Keratinocyte (primary cell): Measurements from ENCODE around the gene CTTNBP2. TPM values are rescaled to one million over a fixed set of nuclear protein-coding genes. Genes with fewer than 3 reads are reported as not detected.

Source experiments
- DNase-seq: peaks from one replicate; pipeline ENCODE4 v3.0.0-alpha.2; 2011; ENCODE audit warnings: low read depth, missing footprints, low spot score
- FAIRE-seq: peaks from 2 replicates; lab custom pipeline; 2011; peaks lifted over from hg19 to GRCh38; lab: Jason Lieb, UNC
- H2AFZ ChIP-seq: 2 replicates; pipeline ENCODE4 v1.6.0; 2012; ENCODE audit warnings: low read length, control low read depth, inconsistent platforms; ENCODE audit not compliant: control insufficient read depth
- H3K27ac ChIP-seq: 2 replicates; pipeline ENCODE4 v1.5.1; 2011; ENCODE audit warnings: low read length; ENCODE audit not compliant: control insufficient read depth, insufficient read depth
- H3K27me3 ChIP-seq: 3 replicates; pipeline ENCODE4 v1.6.0; 2011; ENCODE audit warnings: low read length; ENCODE audit not compliant: control insufficient read depth, insufficient read depth; ENCODE audit errors: extremely low read depth
- H3K36me3 ChIP-seq, 2 experiments: 2 replicates in 1 of 2; 3 replicates in 1 of 2; pipeline ENCODE4 v1.5.1; 2011; ENCODE audit warnings: low read length in 2 of 2, mild to moderate bottlenecking in 1 of 2; ENCODE audit not compliant: control insufficient read depth in 2 of 2, insufficient read depth in 2 of 2; ENCODE audit errors: extremely low read depth in 1 of 2
- H3K4me1 ChIP-seq: 3 replicates; pipeline ENCODE4 v1.5.1; 2011; ENCODE audit warnings: low read length; ENCODE audit not compliant: control insufficient read depth, insufficient read depth; ENCODE audit errors: extremely low read depth
- H3K4me2 ChIP-seq: 3 replicates; pipeline ENCODE4 v1.6.0; 2011; ENCODE audit warnings: low read depth, low read length; ENCODE audit not compliant: control insufficient read depth, insufficient read depth; ENCODE audit errors: extremely low read depth
- H3K4me3 ChIP-seq, 3 experiments: fragments of 200-600 bp in 1 of 3; sonication (generic) in 1 of 3; 2 replicates in 2 of 3; 3 replicates in 1 of 3; pipeline ENCODE4 v1.5.1; 2011 to 2016; ENCODE audit warnings: low read length in 3 of 3, mild to moderate bottlenecking in 3 of 3, control low read depth in 2 of 3, inconsistent platforms in 1 of 3, low read depth in 1 of 3, mixed read lengths in 1 of 3, mixed run types in 1 of 3, moderate library complexity in 1 of 3; ENCODE audit not compliant: control insufficient read depth in 2 of 3, insufficient read depth in 2 of 3; ENCODE audit errors: extremely low read depth in 1 of 3
- H3K79me2 ChIP-seq: 2 replicates; pipeline ENCODE4 v1.6.0; 2012; ENCODE audit warnings: low read length; ENCODE audit not compliant: control insufficient read depth, insufficient read depth
- H3K9ac ChIP-seq: 3 replicates; pipeline ENCODE4 v1.6.0; 2011; ENCODE audit warnings: low read length; ENCODE audit not compliant: control insufficient read depth, insufficient read depth; ENCODE audit errors: extremely low read depth
- H3K9me1 ChIP-seq: 3 replicates; pipeline ENCODE4 v1.6.0; 2011; ENCODE audit warnings: low read length; ENCODE audit not compliant: control insufficient read depth, insufficient read depth; ENCODE audit errors: extremely low read depth
- H3K9me3 ChIP-seq: 2 replicates; pipeline ENCODE4 v1.5.1; 2012; ENCODE audit warnings: low read depth, low read length; ENCODE audit not compliant: control insufficient read depth
- H4K20me1 ChIP-seq: 3 replicates; pipeline ENCODE4 v1.6.0; 2011; ENCODE audit warnings: low read length; ENCODE audit not compliant: control insufficient read depth, insufficient read depth; ENCODE audit errors: extremely low read depth
- EZH2 ChIP-seq: IDR thresholded peaks from one replicate; pipeline ENCODE4 v1.6.1; 2012; ENCODE audit warnings: inconsistent platforms, mild to moderate bottlenecking, low read length, moderate library complexity
- dilution Hi-C: fragments of 300-500 bp; cut with MboI; formaldehyde crosslinking; loops from one replicate; pipeline ENCODE4 v1.7.0; 2020; ENCODE audit warnings: low sequenced_read_pairs; ENCODE audit not compliant: extremely low pct_ligation_motif_present
- polyA plus RNA-seq, 5 experiments: library from polyadenylated mRNA; depleted of rRNA in 3 of 5; stranded (reverse) in 3 of 5; stranded (forward) in 1 of 5; unstranded in 1 of 5; fragments of >200 nt; gene quantifications; 1 replicate in 1 of 5; 2 replicates in 3 of 5; 3 replicates in 1 of 5; pipeline versions ENCODE4 v1.2.1 to v1.2.3, GENCODE V29; 2011 to 2012; ENCODE audit warnings: missing spikeins in 2 of 5, low read depth in 1 of 5, low replicate concordance in 1 of 5
- TF ChIP-seq, protein P1 (sequence below), 3 experiments: IDR thresholded peaks in 1 of 3; conservative IDR thresholded peaks in 1 of 3; optimal IDR thresholded peaks in 1 of 3; 2 replicates in 2 of 3; 3 replicates in 1 of 3; pipeline versions ENCODE3 to v1.5.1; 2011; ENCODE audit warnings: low read length in 3 of 3, mild to moderate bottlenecking in 3 of 3, moderate library complexity in 2 of 3, control low read depth in 1 of 3, inconsistent platforms in 1 of 3; ENCODE audit not compliant: insufficient read depth in 2 of 3; ENCODE audit errors: extremely low read depth in 1 of 3

Gene CTTNBP2
- polyA plus RNA-seq, 1 donor (not counting 4 experiments of a cell fraction or from before 2014, with no cell fraction given), result 0.55 TPM

DNA sequence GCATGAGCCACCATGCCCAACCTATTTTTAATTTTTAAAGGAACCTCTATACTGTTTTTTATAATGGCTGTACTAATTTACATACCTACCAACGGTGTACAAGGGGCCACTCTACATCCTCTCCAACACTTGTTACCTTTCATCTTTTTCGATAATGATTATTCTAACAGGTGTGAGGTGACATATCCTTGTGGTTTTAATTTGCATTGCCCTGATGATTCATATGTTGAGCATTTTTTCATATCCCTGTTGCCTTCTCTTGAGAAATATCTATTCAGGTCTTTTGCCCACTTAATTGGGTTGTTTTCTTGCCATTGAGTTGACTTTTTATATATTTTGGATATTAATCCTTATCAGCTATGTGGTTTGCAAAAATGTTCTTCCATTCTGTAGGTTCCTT, 167.0 kb downstream of the CTTNBP2 start:
- DNase-seq, result no peak
- no peak overlapping the region for H3K4me3 ChIP-seq
- TF ChIP-seq EZH2, result no peak
- TF ChIP-seq, protein P1, sequence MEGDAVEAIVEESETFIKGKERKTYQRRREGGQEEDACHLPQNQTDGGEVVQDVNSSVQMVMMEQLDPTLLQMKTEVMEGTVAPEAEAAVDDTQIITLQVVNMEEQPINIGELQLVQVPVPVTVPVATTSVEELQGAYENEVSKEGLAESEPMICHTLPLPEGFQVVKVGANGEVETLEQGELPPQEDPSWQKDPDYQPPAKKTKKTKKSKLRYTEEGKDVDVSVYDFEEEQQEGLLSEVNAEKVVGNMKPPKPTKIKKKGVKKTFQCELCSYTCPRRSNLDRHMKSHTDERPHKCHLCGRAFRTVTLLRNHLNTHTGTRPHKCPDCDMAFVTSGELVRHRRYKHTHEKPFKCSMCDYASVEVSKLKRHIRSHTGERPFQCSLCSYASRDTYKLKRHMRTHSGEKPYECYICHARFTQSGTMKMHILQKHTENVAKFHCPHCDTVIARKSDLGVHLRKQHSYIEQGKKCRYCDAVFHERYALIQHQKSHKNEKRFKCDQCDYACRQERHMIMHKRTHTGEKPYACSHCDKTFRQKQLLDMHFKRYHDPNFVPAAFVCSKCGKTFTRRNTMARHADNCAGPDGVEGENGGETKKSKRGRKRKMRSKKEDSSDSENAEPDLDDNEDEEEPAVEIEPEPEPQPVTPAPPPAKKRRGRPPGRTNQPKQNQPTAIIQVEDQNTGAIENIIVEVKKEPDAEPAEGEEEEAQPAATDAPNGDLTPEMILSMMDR (optimal IDR thresholded peaks at IDR 0.05 in 1 of 3, IDR thresholded peaks at IDR 0.05 in 1 of 3, conservative IDR thresholded peaks at IDR 0.05 in 1 of 3; ENCODE audit: extremely low read depth in 1 of 3, insufficient read depth in 2 of 3, low read length in 3 of 3), result no peak
- H3K9me1 ChIP-seq, result no peaks in the 10 kb centered on the region
- no peak overlapping the region for H3K27ac ChIP-seq
- H3K4me2 ChIP-seq, result no peak overlapping the region
- H2AFZ ChIP-seq, result no peak overlapping the region
- H3K79me2 ChIP-seq, result no peaks in the 10 kb centered on the region
- no peaks in the 10 kb centered on the region for H3K36me3 ChIP-seq
- H3K9ac ChIP-seq, result no peak overlapping the region
- no peak for FAIRE-seq
- H3K27me3 ChIP-seq, result no peaks in the 10 kb centered on the region
- H3K4me1 ChIP-seq, result no peaks in the 10 kb centered on the region
- H4K20me1 ChIP-seq, result no peaks in the 10 kb centered on the region
- no peaks in the 10 kb centered on the region for H3K9me3 ChIP-seq
- dilution Hi-C loops, result no loop called here

DNA sequence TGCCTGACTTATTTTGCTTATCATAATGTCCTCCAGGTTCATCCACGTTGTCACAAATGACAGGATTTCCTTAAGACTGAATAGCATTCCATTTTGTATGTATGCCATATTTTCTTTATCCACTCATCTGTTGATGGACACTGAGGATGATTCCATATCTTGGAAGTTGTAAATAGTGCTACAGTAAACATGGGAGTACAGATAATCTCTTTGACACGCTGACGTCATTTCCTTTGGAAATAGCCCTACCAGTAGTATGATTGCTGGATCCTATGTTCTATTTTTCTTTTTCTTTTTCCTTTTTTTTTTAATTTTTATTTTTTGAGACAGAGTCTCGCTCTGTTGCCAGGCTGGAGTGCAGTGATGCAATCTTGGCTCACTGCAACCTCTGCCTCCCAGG, 167.6 kb downstream of the CTTNBP2 start:
- no peak for FAIRE-seq
- dilution Hi-C loops, result no loop called here
- H3K36me3 ChIP-seq, result no peaks in the 10 kb centered on the region

More for the DNA sequence above, 167.6 kb downstream of the CTTNBP2 start:
- Histone ChIP-seq H3K9me1 (no peaks in the 10 kb centered on the region), H3K27me3 (no peaks in the 10 kb centered on the region), H3K9me3 (no peaks in the 10 kb centered on the region), H3K79me2 (no peaks in the 10 kb centered on the region), H3K4me2 (no peak overlapping the region), H3K9ac (no peak overlapping the region), H2AFZ (no peak overlapping the region), H4K20me1 (no peaks in the 10 kb centered on the region), H3K4me3 (no peak overlapping the region), H3K27ac (no peak overlapping the region), H3K4me1 (no peaks in the 10 kb centered on the region)
- no peak for DNase-seq
- no peak for TF ChIP-seq EZH2
- TF ChIP-seq, protein P1 (optimal IDR thresholded peaks at IDR 0.05 in 1 of 3, IDR thresholded peaks at IDR 0.05 in 1 of 3, conservative IDR thresholded peaks at IDR 0.05 in 1 of 3; ENCODE audit: extremely low read depth in 1 of 3, insufficient read depth in 2 of 3, low read length in 3 of 3), result no peak
